ENCODE data around the gene SMC1B.
A peak's percentile ranks its signal among the peaks of the same experiment; 100 is the strongest.

Gene SMC1B

GRCh38 chr22:45318558-45319323 lies 94.7 kb downstream of the SMC1B start:
- peak; percentile 78 for DNase-seq

- DNase-seq, result peak; percentile 94
Observed at GRCh38 chr22:45318168-45318557, 95.2 kb downstream of the SMC1B start.

- peak; percentile 73 for DNase-seq
Observed at GRCh38 chr22:45317551-45318167, 95.7 kb downstream of the SMC1B start.

DNA sequence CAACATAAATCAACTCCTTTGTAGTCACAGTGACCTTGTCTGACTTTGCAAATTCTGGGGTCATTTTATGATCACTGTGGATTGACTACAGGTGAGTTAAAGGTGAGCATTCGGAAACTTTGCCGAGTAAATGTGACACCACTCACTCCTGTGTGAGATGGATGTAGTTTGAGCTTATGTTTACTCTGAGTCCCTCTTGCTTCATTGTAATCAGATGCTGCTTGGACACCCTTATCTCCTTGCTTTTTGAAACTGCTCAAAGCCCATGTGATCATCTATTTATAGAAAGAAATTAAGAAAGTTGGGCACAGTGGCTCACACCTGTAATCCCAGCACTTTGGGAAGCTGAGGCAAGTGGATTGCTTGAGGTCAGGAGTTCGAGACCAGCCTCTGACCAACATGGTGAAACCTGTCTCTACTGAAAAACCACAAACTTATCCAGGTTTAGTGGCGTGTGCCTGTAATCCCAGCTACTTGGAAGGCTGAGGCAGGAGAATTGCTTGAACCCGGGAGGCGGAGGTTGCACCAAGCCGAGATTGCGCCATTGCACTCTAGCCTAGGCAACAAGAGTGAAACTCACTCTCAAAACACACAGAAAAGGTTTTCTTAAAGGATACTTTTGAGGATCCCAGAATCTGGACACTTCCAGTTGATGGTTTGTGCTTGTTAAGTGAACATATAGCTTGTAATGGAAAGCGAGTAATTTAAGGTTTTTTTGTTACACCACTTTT lies 96.4 kb downstream of the SMC1B start:
- no peak for DNase-seq

DNA sequence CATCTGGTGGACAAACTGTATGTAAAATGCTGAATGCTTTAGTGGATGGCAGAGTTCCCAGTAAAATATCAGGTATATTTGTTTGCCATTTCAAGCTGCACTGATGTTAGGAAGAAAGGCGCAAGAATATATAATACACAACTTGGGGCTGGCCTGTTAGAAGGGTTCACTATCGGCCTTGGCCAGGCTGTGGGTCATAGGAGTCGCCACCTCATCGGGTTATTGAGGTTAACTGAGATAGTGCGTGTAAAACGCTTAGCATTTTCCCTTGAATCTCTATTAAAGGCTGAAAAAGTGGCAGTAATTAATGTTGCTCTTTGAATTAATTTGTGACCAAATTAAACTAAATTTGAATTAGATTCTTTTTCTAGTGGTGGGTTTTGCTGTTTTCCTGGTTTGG lies 98.6 kb downstream of the SMC1B start:
- no peak for DNase-seq

- DNase-seq, result no peak
Observed at GRCh38 chr22:45314054-45314721, 99.2 kb downstream of the SMC1B start.

DNA sequence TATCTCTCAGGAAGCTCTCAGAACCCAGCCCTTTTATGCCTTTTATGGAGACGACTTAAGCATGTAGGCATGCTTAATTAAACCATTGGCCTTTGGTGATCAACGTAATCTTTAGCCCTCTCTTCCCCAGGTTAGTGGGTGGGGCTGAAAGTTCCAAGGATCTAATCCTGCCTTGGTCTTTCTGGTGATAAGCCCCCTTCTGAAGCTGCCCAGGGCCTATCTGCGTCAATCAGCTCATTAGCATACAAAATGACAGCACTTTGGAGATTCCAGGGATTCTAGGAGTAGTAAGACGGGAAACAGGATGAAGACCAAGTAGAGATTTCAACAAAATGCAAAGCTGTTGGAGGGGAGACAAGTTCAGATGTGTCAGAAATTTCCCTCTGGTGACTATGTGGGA lies 100.5 kb downstream of the SMC1B start:
- no peak for DNase-seq

GRCh38 chr22:45312415-45312814 lies 101.0 kb downstream of the SMC1B start:
- no peak for DNase-seq

GRCh38 chr22:45310977-45311531 lies 102.3 kb downstream of the SMC1B start:
- no peak for DNase-seq

DNA sequence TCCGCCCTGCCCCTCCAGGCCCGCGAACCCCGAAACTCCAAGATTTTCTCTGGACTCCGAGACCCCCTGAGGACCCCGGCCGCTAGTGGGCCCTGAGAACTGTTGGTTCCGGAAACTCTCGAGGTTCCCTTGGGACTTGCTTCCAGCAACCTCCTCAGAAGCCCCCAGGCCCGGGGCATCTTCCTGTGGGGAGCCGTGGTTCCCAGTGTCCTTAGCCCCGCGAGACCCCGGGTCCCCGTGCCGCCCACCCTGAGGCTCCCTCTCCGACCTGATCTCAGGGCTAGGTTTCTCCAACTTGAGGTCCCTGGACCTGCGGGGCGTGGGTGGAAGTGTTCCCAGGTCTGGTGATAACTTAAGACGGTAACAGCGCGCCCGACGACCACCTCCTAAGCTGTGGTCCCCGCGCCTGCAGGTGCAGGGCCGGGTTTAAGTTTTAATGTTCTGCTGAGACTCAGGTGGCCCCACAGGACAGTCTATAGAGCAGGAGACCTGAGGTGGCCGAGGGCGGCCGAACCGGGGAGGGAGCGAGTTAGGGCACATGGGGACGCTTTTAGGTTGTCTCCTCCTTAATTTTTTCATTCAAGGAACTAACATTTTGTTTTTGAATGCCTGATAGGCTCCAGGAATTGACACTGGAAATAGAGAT lies 102.9 kb downstream of the SMC1B start:
- DNase-seq, result no peak

- DNase-seq, result peak; percentile 92
Observed at GRCh38 chr22:45309422-45310227, 103.8 kb downstream of the SMC1B start, which contains the start of gene FAM118A. Gene FAM118A, plus strand, starts transcription at chr22:45309934. Its CDS starts 12,446 bp downstream, at chr22:45322380.

GRCh38 chr22:45308957-45309421 lies 104.4 kb downstream of the SMC1B start:
- no peak for DNase-seq

GRCh38 chr22:45308391-45308956 lies 104.9 kb downstream of the SMC1B start:
- no peak for DNase-seq

GRCh38 chr22:45306139-45306538 lies 107.3 kb downstream of the SMC1B start:
- no peak for DNase-seq

GRCh38 chr22:45305456-45306075 lies 107.8 kb downstream of the SMC1B start:
- DNase-seq, result no peak

GRCh38 chr22:45304971-45305370 lies 108.4 kb downstream of the SMC1B start:
- no peak for DNase-seq

DNA sequence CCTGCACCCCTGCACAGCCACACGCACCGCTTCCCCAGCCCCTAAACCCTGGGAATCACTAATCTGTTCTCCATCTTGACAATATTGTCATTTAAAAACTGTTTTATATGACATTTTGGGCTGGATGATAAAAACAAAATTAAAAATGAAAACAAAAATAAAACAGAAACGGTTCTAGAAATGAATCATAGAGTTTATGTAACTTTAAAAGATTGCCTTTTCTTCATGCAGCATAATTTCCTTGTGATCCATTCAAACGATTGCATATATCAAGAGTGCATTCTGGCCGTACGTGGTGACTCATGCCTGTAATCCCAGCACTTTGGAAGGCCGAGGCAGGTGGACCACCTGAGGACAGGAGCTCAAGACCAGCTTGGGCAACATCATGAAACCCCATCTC lies 110.2 kb downstream of the SMC1B start:
- DNase-seq, result no peak

DNA sequence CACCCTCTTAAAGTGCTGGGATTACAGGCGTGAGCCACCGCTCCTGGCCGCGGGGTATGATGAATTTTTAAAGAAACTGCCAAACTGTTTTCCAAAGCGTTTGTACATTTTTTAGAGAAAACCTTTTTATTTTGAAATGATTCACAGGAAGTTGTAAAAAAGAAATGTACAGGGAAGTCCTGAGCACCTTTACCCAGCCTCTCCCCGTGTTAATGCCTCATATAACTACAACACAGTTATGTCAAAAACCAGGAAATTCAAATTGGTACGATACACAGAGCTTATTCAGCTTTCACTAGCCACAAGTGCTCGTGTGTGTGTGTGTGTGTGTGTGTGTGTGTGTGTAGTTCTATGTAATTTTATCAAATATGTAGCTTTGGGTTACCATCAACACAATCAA lies 110.6 kb downstream of the SMC1B start:
- no peak for DNase-seq

DNA sequence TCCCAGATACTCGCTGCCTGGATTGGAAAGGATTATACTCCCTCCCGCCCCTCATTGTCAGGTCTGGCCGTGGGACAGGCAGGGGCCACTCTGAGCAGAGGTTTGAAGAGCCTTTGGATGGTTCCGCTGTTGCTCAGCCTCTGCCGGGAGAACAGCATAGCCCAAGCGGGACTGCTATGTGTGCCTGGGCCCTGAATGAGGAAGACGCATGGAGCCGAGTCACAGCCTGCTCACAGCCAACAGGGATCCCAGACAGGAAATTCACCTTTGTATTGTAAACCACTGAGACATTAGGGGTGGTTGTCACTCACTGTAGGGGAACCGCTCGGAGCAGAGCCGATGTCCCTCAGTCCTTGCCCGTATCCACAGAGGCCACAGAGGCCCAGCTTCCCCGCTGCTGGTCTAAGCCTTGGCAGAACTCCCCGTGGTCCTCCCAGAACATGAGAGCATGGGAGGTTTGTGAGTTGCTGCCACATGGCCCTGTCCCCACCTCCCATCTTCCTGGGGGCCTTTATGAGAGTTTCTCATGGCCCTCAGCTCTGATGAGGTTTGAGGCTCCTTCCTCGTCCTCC lies 114.4 kb downstream of the SMC1B start:
- DNase-seq, result no peak

- peak; percentile 39 for DNase-seq
Observed at GRCh38 chr22:45296628-45297297, 116.6 kb downstream of the SMC1B start.

All from CD4-positive, alpha-beta T cell treated with Interferon gamma for 1 hour (primary cell).